Smooth muscle cell (in vitro differentiated cells): ENCODE data around the gene PPP1R26. TPM values are rescaled to one million over a fixed set of nuclear protein-coding genes. Genes with fewer than 3 reads are reported as not detected.

Experiments
- DNase-seq: peaks from one replicate; lab custom pipeline; 2025; ENCODE audit not compliant: unreplicated experiment; lab: John Stamatoyannopoulos, UW
- H2AFZ ChIP-seq: fragments of 200-600 bp; sonication (generic); 2 replicates; pipeline ENCODE4 v1.6.0; 2016; ENCODE audit warnings: antibody characterized with exemption, low read depth, mild to moderate bottlenecking
- H3F3A ChIP-seq: fragments of 200-600 bp; sonication (generic); 2 replicates; pipeline ENCODE4 v1.6.0; 2017; ENCODE audit warnings: antibody characterized with exemption, low read depth
- H3K27ac ChIP-seq: fragments of 200-600 bp; sonication (generic); 2 replicates; pipeline ENCODE4 v1.5.1; 2016; ENCODE audit warnings: low read depth, mild to moderate bottlenecking
- H3K27me3 ChIP-seq: fragments of 200-600 bp; sonication (generic); 2 replicates; pipeline ENCODE4 v1.6.1; 2016; ENCODE audit warnings: low read depth, mild to moderate bottlenecking
- H3K36me3 ChIP-seq: fragments of 200-600 bp; sonication (generic); 2 replicates; pipeline ENCODE4 v1.5.1; 2016; ENCODE audit warnings: low read depth
- H3K4me1 ChIP-seq: fragments of 200-600 bp; sonication (generic); 2 replicates; pipeline ENCODE4 v1.5.1; 2016; ENCODE audit warnings: low read depth
- H3K4me2 ChIP-seq: fragments of 200-600 bp; sonication (generic); 2 replicates; pipeline ENCODE4 v1.6.0; 2016; ENCODE audit warnings: mild to moderate bottlenecking
- H3K4me3 ChIP-seq: fragments of 200-600 bp; sonication (generic); 2 replicates; pipeline ENCODE4 v1.5.1; 2016; ENCODE audit warnings: mild to moderate bottlenecking
- H3K79me2 ChIP-seq: fragments of 200-600 bp; sonication (generic); 2 replicates; pipeline ENCODE4 v1.6.0; 2016; ENCODE audit warnings: low read depth, mild to moderate bottlenecking
- H3K9ac ChIP-seq: fragments of 200-600 bp; sonication (generic); 2 replicates; pipeline ENCODE4 v1.6.0; 2016; ENCODE audit warnings: low read depth
- H3K9me3 ChIP-seq: fragments of 200-600 bp; sonication (generic); replicated peaks from 2 replicates; pipeline ENCODE4 v1.5.1; 2016; ENCODE audit warnings: low read depth
- H4K20me1 ChIP-seq: fragments of 200-600 bp; sonication (generic); 2 replicates; pipeline ENCODE4 v1.6.0; 2016; ENCODE audit warnings: low read depth
- WGBS: methylation state at CpG from one replicate; pipeline ENCODE4 v1.1.7; 2016; ENCODE audit warnings: low lambda C conversion rate; 5-methylcytosine and 5-hydroxymethylcytosine counted together
- polyA plus RNA-seq: library from polyadenylated mRNA; unstranded; fragments of >200 nt; fragmentation: Nextera tagmentation; extraction: Ambion mirVana; gene quantifications from 2 replicates; pipeline ENCODE4 v1.2.1, GENCODE V29; 2016
- total RNA-seq: library from RNA; depleted of rRNA; stranded (reverse); fragments of >200 nt; gene quantifications from 2 replicates; pipeline ENCODE4 v1.2.3, GENCODE V29; 2014
- TF ChIP-seq, protein P1 (sequence below): fragments of 200-600 bp; sonication (generic); IDR thresholded peaks from 2 replicates; pipeline ENCODE4 v1.5.1; 2017; ENCODE audit warnings: borderline replicate concordance, mild to moderate bottlenecking, antibody characterized with exemption; ENCODE audit not compliant: insufficient read depth, poor library complexity, severe bottlenecking

PPP1R26 gene
- total and polyA plus RNA-seq, 2 experiments from 2014 or later: 7.7 to 8.1 TPM

DNA sequence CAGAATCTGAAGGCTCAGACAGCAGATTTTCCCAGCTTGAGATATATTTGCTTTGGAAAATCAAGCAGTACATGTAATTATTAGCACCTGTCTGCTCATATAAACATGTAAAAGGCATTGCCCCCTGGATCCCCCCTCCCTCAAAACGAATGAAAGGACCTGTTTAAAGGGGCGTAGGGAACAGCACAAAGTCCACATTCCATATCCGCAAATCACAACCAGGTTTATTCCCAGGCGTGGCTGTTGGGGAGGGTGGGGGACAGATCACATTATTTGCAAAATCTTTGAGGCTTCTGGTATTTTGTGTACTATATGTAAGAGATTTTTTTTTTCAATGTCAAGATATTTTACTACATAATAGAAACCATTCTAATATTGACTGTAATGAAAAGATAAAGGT, 12.2 kb downstream of the PPP1R26 start:
- 91% methylated on average over 4 of the region's 4 CpGs for WGBS
- no peak overlapping the region for H3K27ac ChIP-seq
- no peaks in the 10 kb centered on the region for H3K4me1 ChIP-seq
- H3K36me3 ChIP-seq: no peaks in the 10 kb centered on the region
- H4K20me1 ChIP-seq: no peaks in the 10 kb centered on the region
- no peak overlapping the region for H3K4me3 ChIP-seq
- H3F3A ChIP-seq: no peaks in the 10 kb centered on the region
- H3K27me3 ChIP-seq: no peaks in the 10 kb centered on the region
- DNase-seq: no peak
- H3K9me3 ChIP-seq: no peaks in the 10 kb centered on the region
- H3K4me2 ChIP-seq: no peak overlapping the region
- TF ChIP-seq, protein P1, sequence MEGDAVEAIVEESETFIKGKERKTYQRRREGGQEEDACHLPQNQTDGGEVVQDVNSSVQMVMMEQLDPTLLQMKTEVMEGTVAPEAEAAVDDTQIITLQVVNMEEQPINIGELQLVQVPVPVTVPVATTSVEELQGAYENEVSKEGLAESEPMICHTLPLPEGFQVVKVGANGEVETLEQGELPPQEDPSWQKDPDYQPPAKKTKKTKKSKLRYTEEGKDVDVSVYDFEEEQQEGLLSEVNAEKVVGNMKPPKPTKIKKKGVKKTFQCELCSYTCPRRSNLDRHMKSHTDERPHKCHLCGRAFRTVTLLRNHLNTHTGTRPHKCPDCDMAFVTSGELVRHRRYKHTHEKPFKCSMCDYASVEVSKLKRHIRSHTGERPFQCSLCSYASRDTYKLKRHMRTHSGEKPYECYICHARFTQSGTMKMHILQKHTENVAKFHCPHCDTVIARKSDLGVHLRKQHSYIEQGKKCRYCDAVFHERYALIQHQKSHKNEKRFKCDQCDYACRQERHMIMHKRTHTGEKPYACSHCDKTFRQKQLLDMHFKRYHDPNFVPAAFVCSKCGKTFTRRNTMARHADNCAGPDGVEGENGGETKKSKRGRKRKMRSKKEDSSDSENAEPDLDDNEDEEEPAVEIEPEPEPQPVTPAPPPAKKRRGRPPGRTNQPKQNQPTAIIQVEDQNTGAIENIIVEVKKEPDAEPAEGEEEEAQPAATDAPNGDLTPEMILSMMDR: no peak
- H3K9ac ChIP-seq: no peak overlapping the region
- H3K79me2 ChIP-seq: no peaks in the 10 kb centered on the region
- H2AFZ ChIP-seq: no peak overlapping the region

DNA sequence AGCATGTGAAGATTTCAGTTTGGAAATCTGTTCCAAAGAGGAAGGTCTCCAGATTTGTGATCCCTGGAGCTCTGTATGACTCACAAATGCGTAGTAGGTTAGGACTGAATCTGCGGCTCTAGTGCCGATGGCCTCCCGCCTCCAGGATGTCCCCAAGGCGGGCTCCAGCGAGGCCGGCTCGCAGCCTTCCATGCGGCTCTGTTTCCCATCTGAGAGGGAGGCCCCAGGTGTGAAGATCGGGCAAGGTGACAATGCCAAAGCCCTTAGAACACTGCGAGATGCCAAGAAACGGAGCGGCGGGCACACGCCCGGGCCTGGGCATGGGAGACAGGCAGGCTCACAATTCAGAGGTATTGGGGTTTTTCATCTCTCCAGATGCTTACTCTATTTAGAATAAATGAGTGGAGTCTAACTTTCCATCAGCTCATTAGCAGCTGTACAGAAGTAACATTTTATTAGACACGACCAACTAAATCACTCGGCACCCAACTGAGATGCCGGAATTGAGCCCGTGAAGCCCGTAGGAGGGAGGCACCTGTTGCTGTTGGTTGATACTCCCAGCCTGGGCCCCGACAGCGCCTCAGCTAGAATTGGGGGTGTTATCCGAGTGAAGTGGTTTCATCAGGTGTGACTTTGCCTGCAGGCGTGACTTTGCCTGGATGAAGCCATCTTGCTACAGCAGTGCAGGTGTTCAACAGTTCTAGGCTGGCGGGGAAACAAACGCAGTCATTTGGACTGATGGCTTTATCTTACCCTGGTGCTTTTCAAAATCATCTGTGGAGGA, 13.5 kb downstream of the PPP1R26 start:
- no peaks in the 10 kb centered on the region for H3K9me3 ChIP-seq
- 90% methylated on average over 27 of the region's 27 CpGs for WGBS
- TF ChIP-seq, protein P1: no peak

DNA sequence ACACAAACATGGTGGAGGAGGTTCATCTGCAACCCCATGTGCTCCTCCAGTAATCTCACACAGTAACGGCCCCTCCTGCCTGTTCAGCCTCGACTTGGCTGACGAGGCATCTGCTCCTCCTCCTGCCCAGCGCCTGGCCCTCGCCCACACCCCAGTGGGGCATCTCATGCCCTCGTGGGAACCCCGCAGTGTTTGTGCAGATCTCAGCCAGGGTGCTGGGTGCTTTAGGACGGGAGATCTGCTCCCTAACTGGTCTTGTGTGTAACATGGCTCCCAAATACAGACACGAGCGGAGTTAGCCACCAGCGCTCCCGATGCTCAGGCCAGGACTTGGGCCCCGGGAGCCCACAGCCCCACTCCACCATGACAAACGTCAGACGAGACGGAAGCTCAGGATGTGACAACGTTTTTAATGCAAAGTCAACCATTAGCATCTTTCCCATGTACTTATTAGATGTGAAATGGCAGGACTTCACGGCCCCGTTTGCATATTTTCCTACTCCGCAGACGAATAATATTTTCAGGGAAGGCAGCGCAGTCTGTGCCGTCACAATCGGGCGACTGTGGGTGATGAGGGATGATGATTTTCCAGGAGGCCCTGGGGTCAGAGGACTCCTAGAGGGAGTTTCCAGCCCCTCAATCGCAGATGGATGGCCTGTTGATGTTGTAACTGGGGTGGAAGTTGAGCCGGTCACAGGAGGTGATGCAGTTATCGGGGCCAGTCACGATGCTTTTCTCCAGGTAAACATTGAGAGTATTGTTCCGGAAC, 15.4 kb downstream of the PPP1R26 start:
- no peaks in the 10 kb centered on the region for H3K36me3 ChIP-seq
- 89% methylated on average over 30 of the region's 30 CpGs for WGBS
- no peak for DNase-seq
- H3K79me2 ChIP-seq: no peaks in the 10 kb centered on the region
- H4K20me1 ChIP-seq: no peaks in the 10 kb centered on the region
- TF ChIP-seq, protein P1: no peak
- no peaks in the 10 kb centered on the region for H3K9me3 ChIP-seq
- no peaks in the 10 kb centered on the region for H3K27me3 ChIP-seq
- H3K4me3 ChIP-seq: no peak overlapping the region
- H3K9ac ChIP-seq: no peak overlapping the region
- H3K4me1 ChIP-seq: no peaks in the 10 kb centered on the region
- peaks cover 3% of the 10 kb centered on the region for H3F3A ChIP-seq
- H3K4me2 ChIP-seq: no peak overlapping the region
- H2AFZ ChIP-seq: no peak overlapping the region
- H3K27ac ChIP-seq: no peak overlapping the region

More for the DNA sequence above, 13.5 kb downstream of the PPP1R26 start:
- no peak overlapping the region for H3K27ac ChIP-seq
- no peak overlapping the region for H3K4me3 ChIP-seq
- no peak overlapping the region for H2AFZ ChIP-seq
- H3K4me1 ChIP-seq: no peaks in the 10 kb centered on the region
- H3K4me2 ChIP-seq: no peak overlapping the region
- H3K36me3 ChIP-seq: no peaks in the 10 kb centered on the region
- no peak overlapping the region for H3K9ac ChIP-seq
- no peaks in the 10 kb centered on the region for H3K79me2 ChIP-seq
- H3K27me3 ChIP-seq: no peaks in the 10 kb centered on the region
- H4K20me1 ChIP-seq: no peaks in the 10 kb centered on the region
- no peaks in the 10 kb centered on the region for H3F3A ChIP-seq
- DNase-seq: no peak
